ENCODE measurements around the gene NRF1.
"Not testable (repeated sequence)": the region's sequence is repeated elsewhere in the genome, so short reads cannot be mapped to it uniquely, and the experiment has no call there.

Gene NRF1

DNA sequence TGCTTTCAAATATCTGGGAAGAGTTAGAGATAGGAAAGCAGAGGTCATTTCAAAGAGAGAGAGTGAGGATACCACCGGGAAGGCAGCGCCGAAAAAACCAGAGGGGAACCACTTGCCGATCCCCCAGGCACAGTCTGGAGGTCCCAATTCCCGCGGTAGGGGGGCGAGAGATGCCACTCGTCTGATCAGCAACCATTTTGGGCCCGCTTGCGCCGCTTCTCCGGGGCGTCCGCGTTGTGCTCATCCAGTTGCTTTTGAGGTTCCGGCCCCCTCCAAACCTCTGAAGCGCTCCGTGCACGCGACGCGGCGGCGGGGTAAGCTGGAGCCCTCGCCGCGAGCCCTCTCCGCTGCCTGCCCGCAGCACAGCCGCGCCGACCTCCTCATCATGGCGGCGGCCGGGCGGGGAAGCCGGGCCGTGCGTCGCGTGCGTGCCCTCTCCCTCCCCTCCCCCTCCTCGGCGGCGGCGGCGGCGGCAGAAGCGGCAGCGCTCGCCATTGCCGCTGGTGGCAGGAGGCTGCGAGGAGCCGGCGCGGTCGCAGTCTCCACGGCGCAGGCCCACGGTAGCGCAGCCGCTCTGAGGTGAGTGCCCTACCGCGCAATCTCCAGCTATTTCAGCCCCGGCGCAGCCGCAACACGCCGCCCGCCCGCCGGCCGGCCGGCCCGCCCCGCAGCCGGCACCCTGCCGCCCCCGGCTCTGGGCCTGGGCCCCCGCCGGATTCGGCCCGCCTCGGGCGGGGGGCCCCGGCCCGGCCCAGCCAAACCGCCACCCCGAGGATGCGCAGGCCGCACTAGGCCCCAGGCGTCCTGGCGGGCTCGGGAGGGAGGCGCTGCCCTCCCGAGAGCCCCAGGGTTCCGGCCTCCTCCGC, at the start of gene NRF1:
Gene NRF1 (plus strand): TSS at position 475 of the 866 bp plus-strand sequence. CDS start 45,632 bp downstream, outside the sequence.
- DNase-seq = peak; percentile 87

- DNase-seq = not testable (repeated sequence)
Observed at GRCh38 chr7:129566323-129566722, 45.2 kb upstream of the NRF1 start.

DNA sequence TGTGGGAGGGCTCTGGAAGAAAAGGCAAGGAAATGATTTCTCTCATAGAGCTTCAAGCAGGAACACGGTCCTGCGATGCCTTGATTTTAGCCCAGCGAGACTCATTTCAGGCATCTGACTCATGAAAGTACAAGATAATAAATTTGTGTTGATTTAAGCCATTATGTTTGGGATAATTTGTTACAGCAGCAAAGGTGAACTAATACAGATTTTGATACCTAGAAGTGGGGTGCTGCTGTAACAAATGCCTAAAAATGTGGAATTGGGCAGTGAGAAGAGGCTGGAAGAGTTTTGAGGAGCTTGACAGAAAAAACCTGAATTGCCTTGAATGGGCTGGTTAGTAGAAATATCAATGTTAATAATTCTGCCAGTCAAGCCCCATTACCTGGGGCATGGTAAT, 44.1 kb upstream of the NRF1 start:
- DNase-seq = no peak

- no peak for DNase-seq
Observed at GRCh38 chr7:129568240-129568639, 43.3 kb upstream of the NRF1 start.

DNA sequence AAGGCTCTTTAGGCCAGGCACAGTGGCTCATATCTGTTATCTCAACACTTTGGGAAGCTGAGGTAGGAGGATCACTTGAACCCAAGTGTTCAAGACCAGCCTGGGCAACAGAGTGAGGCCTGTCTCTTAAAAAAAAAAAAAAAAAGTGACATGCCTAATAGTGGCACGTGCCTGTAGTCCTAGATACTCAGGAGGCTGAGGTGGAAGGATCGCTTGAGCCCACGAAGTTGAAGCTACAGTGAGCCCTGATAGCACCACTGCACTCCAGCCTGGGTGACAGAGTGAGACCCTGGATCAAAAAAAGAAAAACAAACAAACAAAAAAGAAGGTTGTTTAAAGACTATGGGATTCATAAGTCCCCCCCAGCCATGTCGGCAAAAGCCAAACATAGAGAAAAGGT, 42.2 kb upstream of the NRF1 start:
- DNase-seq = no peak

DNA sequence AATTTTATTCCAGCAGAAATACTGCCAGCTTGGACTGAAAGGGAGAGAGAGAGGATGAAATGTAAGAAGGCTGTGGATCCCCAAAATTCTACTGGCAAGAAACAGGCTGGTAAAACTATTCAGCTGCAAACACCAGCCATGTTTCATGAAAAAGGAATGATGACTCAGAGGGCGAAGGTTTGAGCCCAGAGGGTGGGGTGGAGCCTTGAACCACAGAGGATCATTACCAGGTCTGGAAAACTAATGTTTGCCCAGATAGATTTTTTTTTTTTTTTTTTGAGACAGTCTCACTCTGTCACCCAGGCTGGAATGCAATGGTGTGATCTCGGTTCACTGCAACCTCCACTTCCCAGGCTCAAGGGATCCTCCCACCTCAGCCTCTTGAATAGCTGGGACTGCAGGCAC, 41.7 kb upstream of the NRF1 start:
- no peak for DNase-seq

DNA sequence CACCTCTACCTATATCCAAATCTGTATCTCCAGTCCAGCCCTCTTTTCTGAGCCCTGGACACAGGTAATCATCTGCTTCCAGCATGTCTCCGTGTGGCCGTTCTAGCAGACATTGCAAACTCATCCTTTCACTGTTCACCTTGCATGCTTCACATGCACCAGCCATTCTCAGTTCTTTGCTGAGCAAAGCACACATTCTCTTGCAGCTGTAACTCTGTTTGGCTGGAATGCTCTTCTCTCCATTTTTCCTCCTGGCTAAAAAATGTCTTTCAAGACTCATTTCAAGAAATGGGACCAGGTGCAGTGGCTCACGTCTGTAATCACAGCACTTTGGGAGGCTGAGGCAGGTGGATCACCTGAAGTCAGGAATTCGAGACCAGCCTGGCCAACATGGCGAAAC, 40.3 kb upstream of the NRF1 start:
- DNase-seq = no peak

- DNase-seq = no peak
Observed at GRCh38 chr7:129572205-129572604, 39.3 kb upstream of the NRF1 start.

DNA sequence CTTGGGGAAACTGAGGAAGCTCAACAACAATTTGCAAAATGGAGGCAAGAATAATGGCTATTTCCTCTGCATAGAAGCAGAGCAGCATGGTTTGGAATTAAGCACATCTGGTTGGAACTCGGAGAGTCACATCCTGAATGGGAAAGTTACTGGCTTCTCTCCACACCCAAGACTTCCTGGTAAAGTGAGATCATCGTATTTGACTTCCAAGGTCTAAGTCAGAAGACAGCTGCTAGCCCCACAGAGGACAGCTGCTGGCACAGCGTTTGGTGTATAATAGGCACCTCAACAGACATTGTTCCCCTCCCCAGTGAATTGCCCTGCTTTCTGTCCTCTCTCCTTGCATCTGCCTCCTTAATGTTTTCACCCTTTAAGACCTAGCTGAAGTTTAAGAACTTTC, 37.0 kb upstream of the NRF1 start:
- no peak for DNase-seq

GRCh38 chr7:129575699-129576098, 35.8 kb upstream of the NRF1 start:
- no peak for DNase-seq

DNA sequence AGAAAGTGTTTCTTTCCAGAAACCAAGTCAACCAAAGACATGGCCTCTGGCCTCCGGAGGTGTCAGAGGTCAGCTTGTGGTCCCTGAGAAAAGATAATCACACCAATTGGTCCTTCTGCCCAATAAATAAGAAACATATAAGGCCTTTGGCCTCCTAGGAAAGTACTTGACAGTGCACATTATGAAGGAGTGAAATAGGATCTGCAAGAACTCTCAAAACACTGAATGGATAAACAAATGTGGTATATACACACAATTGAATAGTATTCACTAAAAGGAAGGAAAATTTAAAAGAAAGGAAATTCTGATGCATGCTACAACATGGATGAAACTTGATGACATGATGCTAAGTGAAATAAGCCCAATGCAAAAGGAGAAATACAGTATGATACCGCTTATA, 35.4 kb upstream of the NRF1 start:
- no peak for DNase-seq

- no peak for DNase-seq
Observed at GRCh38 chr7:129578829-129579228, 32.7 kb upstream of the NRF1 start.

GRCh38 chr7:129586179-129586578, 25.3 kb upstream of the NRF1 start:
- not testable (repeated sequence) for DNase-seq

DNA sequence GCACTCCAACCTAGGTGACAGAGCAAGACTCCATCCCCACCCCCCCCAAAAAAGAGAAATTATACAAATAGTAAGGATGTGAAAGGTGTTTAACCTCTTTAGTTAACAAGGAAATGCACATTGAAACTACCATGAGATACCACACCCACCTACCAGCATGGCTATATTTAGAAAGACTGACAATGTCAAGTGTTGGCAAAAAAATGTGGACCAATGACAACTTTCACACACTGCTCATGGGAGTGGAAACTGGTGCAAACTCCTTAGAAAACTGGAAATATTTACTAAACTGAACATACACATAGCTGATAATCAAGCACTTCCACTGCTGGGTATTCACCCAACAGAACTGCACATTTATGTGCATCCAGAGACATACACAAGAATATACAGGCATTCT, 23.3 kb upstream of the NRF1 start:
- no peak for DNase-seq

GRCh38 chr7:129591868-129592267, 19.7 kb upstream of the NRF1 start:
- no peak for DNase-seq

- DNase-seq = not testable (repeated sequence)
Observed at GRCh38 chr7:129596386-129596785, 15.1 kb upstream of the NRF1 start.

GRCh38 chr7:129597672-129598071, 13.8 kb upstream of the NRF1 start:
- no peak for DNase-seq

GRCh38 chr7:129599174-129599573, 12.3 kb upstream of the NRF1 start:
- DNase-seq = no peak

- not testable (repeated sequence) for DNase-seq
Observed at GRCh38 chr7:129603594-129603993, 7.9 kb upstream of the NRF1 start.

DNA sequence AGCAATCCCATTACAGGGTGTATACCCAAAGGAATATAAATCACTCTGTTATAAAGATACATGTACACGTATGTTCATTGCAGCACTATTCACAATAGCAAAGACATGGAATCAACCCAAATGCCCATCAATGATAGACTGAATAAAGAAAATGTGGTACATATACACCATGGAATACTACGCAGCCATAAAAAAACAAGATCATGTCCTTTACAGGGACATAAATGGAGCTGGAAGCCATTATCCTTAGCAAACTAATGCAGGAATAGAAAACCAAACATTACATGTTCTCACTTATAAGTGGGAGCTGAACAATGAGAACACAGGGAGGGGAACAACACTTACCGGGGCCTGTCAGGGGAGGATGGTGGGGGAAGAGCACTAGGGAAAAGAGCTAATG, 7.5 kb upstream of the NRF1 start:
- DNase-seq = not testable (repeated sequence)

DNA sequence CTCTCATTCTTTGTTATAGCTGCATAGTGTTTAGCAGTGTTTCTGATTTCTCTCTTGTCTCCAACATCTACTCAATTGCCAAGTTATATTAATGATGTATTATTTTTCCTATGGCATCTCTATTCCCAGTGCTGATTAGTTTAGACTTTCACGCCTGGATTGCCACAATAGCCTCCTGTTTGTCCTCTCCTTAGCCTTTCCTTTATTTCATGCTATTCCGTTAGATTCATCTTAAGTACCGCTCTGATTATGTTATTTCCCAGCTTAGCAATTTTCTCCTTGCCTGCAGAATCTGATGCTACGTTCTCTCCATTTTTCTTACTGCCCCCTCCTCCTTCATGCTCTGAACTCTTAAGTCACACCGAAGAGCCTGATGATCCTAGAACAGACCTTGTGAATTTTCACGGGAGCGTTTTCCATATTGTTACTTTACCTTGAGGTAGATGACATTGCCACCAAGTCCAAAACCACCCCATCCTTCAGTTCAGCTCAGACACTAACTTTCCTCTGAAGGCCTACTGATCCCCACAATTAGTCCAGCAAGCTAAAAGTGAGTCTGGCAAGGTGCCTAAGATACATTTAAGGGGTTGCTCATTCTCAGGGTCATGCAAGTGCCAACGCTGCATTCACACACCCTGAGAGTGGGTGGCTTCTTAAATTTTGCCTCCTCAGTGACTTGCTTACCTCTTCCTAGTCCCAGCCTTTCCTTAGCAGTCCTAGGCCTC, 6.6 kb upstream of the NRF1 start:
- DNase-seq = no peak

- no peak for DNase-seq
Observed at GRCh38 chr7:129605960-129606614, 5.4 kb upstream of the NRF1 start.

DNA sequence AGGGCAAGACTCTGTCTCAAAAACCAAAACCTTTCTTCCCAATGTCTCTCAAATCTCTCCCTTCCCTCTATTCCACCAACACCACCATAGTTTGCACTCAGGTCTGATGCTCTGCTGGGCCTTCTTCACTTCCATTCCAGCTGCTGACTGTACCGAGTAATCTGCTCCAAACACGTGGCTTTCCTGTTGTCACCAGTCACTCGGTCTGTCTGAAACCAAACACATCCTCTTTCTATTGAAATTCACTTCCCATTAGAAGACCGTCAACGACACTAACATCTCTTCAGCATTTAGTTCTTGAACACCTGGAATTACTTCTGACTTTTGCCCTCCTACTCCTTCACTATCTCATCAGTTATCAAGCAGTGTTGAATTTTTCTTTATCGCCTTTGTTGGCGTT, 4.7 kb upstream of the NRF1 start:
- no peak for DNase-seq
